Nephron (organoid): ENCODE results near the gene MTSS2.

ENCODE experiments used
- H3K27ac Mint-ChIP-seq, 3 experiments: 2 replicates each; pipeline ENCODE4 v1.8.0; 2020; ENCODE audit warnings: mixed read lengths in 3 of 3, mild to moderate bottlenecking in 2 of 3, moderate library complexity in 1 of 3
- H3K27me3 Mint-ChIP-seq: 2 replicates; pipeline ENCODE4 v1.8.0; 2021; ENCODE audit warnings: low read depth, mild to moderate bottlenecking, moderate library complexity, mixed read lengths
- H3K36me3 Mint-ChIP-seq: 2 replicates; pipeline ENCODE4 v1.8.0; 2020; ENCODE audit warnings: low read depth, mixed read lengths
- H3K4me1 Mint-ChIP-seq: 2 replicates; pipeline ENCODE4 v1.8.0; 2020; ENCODE audit warnings: mixed read lengths
- H3K4me3 Mint-ChIP-seq, 3 experiments: 2 replicates each; pipeline ENCODE4 v1.8.0; 2020; ENCODE audit warnings: mild to moderate bottlenecking in 3 of 3, mixed read lengths in 3 of 3, moderate library complexity in 2 of 3
- H3K9me3 Mint-ChIP-seq: 2 replicates; pipeline ENCODE4 v1.8.0; 2020; ENCODE audit warnings: mixed read lengths
- TF ChIP-seq, protein P1 (sequence below), 3 experiments: fragments of 200-600 bp; sonication (generic); IDR thresholded peaks; one replicate each; pipeline ENCODE4 v1.5.0; 2021; ENCODE audit warnings: antibody characterized with exemption in 3 of 3; ENCODE audit not compliant: unreplicated experiment in 3 of 3

Gene MTSS2

DNA sequence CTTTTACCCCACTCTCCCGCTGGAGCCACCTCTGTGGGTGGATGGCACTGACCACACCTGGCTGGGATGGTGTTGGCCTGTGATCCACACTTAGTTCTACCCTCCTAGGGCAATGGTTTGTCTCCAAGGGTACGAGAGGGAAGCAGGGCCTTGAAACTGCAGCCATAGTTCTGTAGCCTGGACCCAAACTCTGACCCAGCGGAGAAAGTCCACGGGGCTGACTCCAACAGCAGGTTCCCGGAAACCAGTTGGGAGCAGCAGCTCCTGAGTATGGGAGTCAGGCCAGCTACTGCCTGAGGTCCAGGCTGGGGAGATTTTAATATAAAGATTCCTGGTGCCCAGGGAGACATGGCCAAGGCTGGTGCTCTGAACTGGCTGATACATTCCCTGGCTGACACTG, 23.6 kb upstream of the MTSS2 start:
- Mint-ChIP-seq H3K9me3 (no peaks in the 10 kb centered on the region), H3K27me3 (no peaks in the 10 kb centered on the region), H3K4me1 (peaks cover 85% of the 10 kb centered on the region), H3K4me3 (no peak overlapping the region), H3K27ac (peak overlapping the region in 2 of 3 experiments; percentile 89 to 97), H3K36me3 (peaks cover 4% of the 10 kb centered on the region)
- TF ChIP-seq, protein P1, sequence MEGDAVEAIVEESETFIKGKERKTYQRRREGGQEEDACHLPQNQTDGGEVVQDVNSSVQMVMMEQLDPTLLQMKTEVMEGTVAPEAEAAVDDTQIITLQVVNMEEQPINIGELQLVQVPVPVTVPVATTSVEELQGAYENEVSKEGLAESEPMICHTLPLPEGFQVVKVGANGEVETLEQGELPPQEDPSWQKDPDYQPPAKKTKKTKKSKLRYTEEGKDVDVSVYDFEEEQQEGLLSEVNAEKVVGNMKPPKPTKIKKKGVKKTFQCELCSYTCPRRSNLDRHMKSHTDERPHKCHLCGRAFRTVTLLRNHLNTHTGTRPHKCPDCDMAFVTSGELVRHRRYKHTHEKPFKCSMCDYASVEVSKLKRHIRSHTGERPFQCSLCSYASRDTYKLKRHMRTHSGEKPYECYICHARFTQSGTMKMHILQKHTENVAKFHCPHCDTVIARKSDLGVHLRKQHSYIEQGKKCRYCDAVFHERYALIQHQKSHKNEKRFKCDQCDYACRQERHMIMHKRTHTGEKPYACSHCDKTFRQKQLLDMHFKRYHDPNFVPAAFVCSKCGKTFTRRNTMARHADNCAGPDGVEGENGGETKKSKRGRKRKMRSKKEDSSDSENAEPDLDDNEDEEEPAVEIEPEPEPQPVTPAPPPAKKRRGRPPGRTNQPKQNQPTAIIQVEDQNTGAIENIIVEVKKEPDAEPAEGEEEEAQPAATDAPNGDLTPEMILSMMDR (IDR thresholded peaks at IDR 0.05; ENCODE audit: unreplicated experiment in 3 of 3), result no peak

DNA sequence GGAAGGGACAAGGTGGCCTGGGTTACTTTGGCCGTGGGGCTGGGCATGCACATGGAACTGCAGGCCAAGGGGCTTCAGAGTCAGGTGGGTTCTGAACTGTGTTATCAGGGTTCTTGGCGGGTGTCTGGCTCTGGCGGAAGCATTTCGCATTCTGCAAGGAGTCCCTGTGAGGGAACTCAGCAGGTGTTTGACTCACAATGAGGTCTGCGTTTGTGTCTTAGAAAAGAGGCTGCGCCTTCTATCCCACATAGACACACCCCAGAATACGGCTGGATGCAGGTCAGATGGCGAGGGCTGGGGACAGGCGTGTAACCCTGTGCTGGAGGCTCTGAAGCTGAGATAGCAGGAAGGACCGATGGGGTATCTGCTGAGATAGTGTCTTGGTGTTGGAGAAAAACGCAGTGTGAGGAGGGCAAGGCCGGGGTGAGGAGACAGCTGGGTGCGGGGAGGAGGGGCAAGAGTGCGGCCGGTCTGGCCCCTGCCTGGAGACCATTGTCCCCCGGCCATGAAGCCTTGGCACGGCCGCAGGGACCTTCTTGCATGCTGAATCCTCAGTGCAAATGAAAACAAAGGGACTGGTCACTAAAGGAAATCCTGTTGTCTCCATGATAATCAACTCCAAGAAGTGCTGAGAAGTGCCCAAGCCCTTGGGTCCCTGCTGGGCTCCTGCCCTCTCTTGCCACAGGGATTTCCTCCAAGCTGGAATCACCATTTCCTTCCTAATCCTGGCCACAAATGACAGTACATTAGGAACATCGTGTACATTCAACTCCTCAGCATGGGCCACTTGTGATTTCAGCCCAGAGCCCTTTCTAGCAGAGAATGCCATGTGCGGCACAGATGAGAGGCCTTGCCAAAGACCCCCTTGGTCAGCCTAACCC, 22.8 kb upstream of the MTSS2 start:
- peak overlapping the region in 2 of 3 experiments; percentile 16 to 27 for H3K4me3 Mint-ChIP-seq
- H3K36me3 Mint-ChIP-seq, result peaks cover 4% of the 10 kb centered on the region
- H3K27me3 Mint-ChIP-seq, result no peaks in the 10 kb centered on the region
- H3K27ac Mint-ChIP-seq, result peak overlapping the region; percentile 85 to 97 (median 89)
- no peaks in the 10 kb centered on the region for H3K9me3 Mint-ChIP-seq
- peaks cover 85% of the 10 kb centered on the region for H3K4me1 Mint-ChIP-seq
- TF ChIP-seq, protein P1 (IDR thresholded peaks at IDR 0.05; ENCODE audit: unreplicated experiment in 3 of 3), result no peak

DNA sequence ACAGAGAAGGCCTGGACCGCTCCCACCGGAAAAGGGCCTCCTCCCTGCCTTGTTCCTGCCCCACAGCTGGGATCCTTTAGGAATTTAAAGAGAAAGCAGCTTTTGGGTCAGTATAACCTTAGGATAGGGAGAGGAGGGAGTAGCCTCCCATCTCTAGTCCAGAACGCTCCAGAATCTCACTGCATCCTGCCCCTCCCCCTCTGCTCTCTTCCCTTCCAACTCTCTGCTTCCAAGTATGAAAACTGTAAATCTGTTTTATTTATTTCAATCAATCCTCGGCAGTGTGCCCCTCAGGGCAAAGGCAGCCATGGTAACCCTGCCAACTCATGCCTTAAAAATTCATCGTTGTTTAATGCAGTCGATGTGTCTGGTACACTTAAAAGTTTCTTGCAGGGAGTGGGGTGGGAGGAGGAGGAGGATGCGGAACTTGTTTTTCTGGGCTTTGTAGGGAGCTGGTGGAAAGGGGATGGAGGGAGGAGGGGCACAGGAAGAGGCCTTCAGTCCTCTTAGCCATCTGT, 21.2 kb upstream of the MTSS2 start:
- peaks cover 85% of the 10 kb centered on the region for H3K4me1 Mint-ChIP-seq
- no peaks in the 10 kb centered on the region for H3K27me3 Mint-ChIP-seq
- H3K36me3 Mint-ChIP-seq, result peaks cover 4% of the 10 kb centered on the region
- H3K27ac Mint-ChIP-seq, result peak overlapping the region; percentile 76 to 97 (median 89)
- H3K9me3 Mint-ChIP-seq, result no peaks in the 10 kb centered on the region
- peak overlapping the region in 2 of 3 experiments; percentile 8 to 57 for H3K4me3 Mint-ChIP-seq
- TF ChIP-seq, protein P1 (IDR thresholded peaks at IDR 0.05; ENCODE audit: unreplicated experiment in 3 of 3), result no peak

DNA sequence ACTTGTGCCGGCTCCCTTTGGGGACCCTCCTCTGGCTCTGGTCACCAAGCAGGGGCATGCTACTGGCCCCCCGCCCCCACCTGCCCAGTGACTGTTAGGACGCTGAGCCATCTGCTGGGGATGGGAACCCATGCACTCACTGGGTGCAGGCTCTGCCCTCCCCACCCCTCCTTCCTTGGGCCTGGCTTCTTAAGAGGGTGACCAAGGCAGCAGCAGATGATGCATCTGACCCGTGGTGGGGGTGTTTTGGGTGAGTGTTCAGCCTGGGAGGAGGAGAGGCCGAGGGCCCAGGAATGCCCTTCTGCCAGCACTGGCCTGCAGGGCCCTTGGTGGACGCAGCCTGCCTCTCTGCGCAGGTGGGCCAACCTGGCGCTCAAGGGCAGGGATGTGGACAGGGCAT, 19.2 kb upstream of the MTSS2 start:
- TF ChIP-seq, protein P1 (IDR thresholded peaks at IDR 0.05; ENCODE audit: unreplicated experiment in 3 of 3), result no peak
- Mint-ChIP-seq H3K4me1 (peaks cover 85% of the 10 kb centered on the region), H3K27me3 (peaks cover 4% of the 10 kb centered on the region), H3K4me3 (no peak overlapping the region), H3K36me3 (no peaks in the 10 kb centered on the region), H3K9me3 (no peaks in the 10 kb centered on the region), H3K27ac (peak overlapping the region; percentile 54 to 89 (median 81))

DNA sequence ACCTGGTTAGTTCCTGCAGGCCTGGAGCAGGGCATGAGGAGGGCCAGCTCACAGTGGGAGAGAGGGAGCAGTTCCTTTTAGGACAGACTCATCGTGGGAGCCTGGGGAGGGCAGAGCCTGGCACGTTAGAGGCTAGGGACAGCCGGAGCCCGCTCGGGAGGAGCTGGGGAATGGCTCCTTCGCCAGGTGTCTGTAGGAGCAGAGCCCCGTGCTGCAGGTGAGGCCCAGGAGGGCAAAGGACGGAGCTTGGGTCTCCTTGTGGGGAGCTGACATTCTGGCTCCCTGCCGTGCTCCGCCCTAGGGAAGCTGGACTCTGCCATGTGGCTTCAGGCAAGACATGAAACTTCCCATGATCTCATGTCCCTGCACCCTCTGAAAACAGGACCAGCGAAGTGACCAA, 18.7 kb upstream of the MTSS2 start:
- Mint-ChIP-seq H3K9me3 (no peaks in the 10 kb centered on the region), H3K27me3 (peaks cover 4% of the 10 kb centered on the region), H3K27ac (peak overlapping the region in 2 of 3 experiments; percentile 81 to 89), H3K4me3 (no peak overlapping the region), H3K36me3 (no peaks in the 10 kb centered on the region), H3K4me1 (peaks cover 89% of the 10 kb centered on the region)
- TF ChIP-seq, protein P1 (IDR thresholded peaks at IDR 0.05; ENCODE audit: unreplicated experiment in 3 of 3), result no peak
